Small intestine (tissue), 16 donors: Measurements from ENCODE around the gene PRSS33. TPM values are rescaled to one million over a fixed set of nuclear protein-coding genes. Genes with fewer than 3 reads are reported as not detected.

Source experiments
- DNase-seq, 2 donors: peaks; one replicate each; pipeline versions ENCODE4 v3.0.0 to v3.0.0-alpha.2; 2013
- FAIRE-seq: peaks from 2 replicates; lab custom pipeline; 2012; peaks lifted over from hg19 to GRCh38; lab: Jason Lieb, UNC
- H3K27ac ChIP-seq, 3 donors: one replicate each; pipeline ENCODE4 v1.5.1; 2013; ENCODE audit warnings: low read length in 2 of 3, mild to moderate bottlenecking in 2 of 3, control low read depth in 1 of 3, inconsistent platforms in 1 of 3, low read depth in 1 of 3, moderate library complexity in 1 of 3
- H3K27me3 ChIP-seq, 3 donors: one replicate each; pipeline ENCODE4 v1.6.1; 2013; ENCODE audit warnings: low read length in 3 of 3, inconsistent platforms in 1 of 3; ENCODE audit not compliant: control insufficient read depth in 3 of 3, insufficient read depth in 3 of 3
- H3K36me3 ChIP-seq, 3 donors: one replicate each; pipeline ENCODE4 v1.6.1; 2013; ENCODE audit warnings: low read length in 3 of 3, inconsistent platforms in 1 of 3, low read depth in 1 of 3, mild to moderate bottlenecking in 1 of 3, moderate library complexity in 1 of 3; ENCODE audit not compliant: control insufficient read depth in 3 of 3, insufficient read depth in 2 of 3
- H3K4me1 ChIP-seq, 3 donors: one replicate each; pipeline ENCODE4 v1.6.1; 2013; ENCODE audit warnings: low read length in 2 of 3, inconsistent platforms in 1 of 3, low read depth in 1 of 3, mild to moderate bottlenecking in 1 of 3, moderate library complexity in 1 of 3; ENCODE audit not compliant: control insufficient read depth in 3 of 3, insufficient read depth in 2 of 3
- H3K4me3 ChIP-seq, 3 donors: one replicate each; pipeline ENCODE4 v1.5.1; 2013; ENCODE audit warnings: low read length in 3 of 3, control low read depth in 1 of 3, inconsistent platforms in 1 of 3, low read depth in 1 of 3, mild to moderate bottlenecking in 1 of 3, moderate library complexity in 1 of 3
- H3K9me3 ChIP-seq, 2 donors: one replicate each; pipeline ENCODE4 v1.6.1; 2013; ENCODE audit warnings: low read depth in 1 of 2, low read length in 1 of 2; ENCODE audit not compliant: control insufficient read depth in 2 of 2, insufficient read depth in 1 of 2
- WGBS, 3 donors: extraction: QIAGEN DNeasy Blood & Tissue Kit; methylation state at CpG; one replicate each; pipeline ENCODE4 v1.1.7; 2013; 5-methylcytosine and 5-hydroxymethylcytosine counted together
- long read RNA-seq, 10 donors: transcript quantifications; one replicate each; lab custom pipeline, GENCODE V29; 2026
- polyA plus RNA-seq, 4 donors: library from polyadenylated mRNA; stranded (reverse) in 3 of 4; unstranded in 1 of 4; fragments of 200-250 nt in 3 of 4; fragments of 120-200 nt in 1 of 4; gene quantifications; one replicate each; pipeline versions ENCODE4 v1.2.1 to v1.2.3, GENCODE V29; 2013
- donor health status: healthy with polysubstance abuse.
- donor health status: control.
- donor health status: control.
- donor health status: Bipolar disorder and iron deficiency.
- donor health status: healthy.

The PRSS33 gene
- polyA plus RNA-seq = under 1 TPM in 1 of 4 donors, not detected in 3; 0.03 TPM
- long read RNA-seq, donor 1 = 0 reads
- long read RNA-seq, donor 2 = 0 reads
- long read RNA-seq, donor 3 = 0 reads
- long read RNA-seq, donor 4 = 0 reads
- long read RNA-seq, donor 5 = 0 reads
- long read RNA-seq, donor 6 = 0 reads
- long read RNA-seq, donor 7 = 0 reads
- long read RNA-seq, donor 8 = 0 reads
- long read RNA-seq, donor 9 = 0 reads
- long read RNA-seq, donor 10 = 0 reads

GRCh38 chr16:2787406-2787805 lies at the start of gene PRSS33:
TSS of gene PRSS33 (minus strand) at chr16:2787560. CDS start at chr16:2786547, 1,013 bp downstream.
- peaks cover 0 to 9% (median 0%) of the 10 kb centered on the region in 3 donors for H3K4me1 ChIP-seq
- WGBS, 3 donors = 18 to 29% (median 26%) methylated on average over 10 of the region's 10 CpGs
- no peaks in the 10 kb centered on the region for H3K9me3 ChIP-seq
- H3K4me3 ChIP-seq = no peak within 1 kb of the TSS
- DNase-seq (no peak), FAIRE-seq (no peak)
- H3K36me3 ChIP-seq = no peaks in the 10 kb centered on the region
- H3K27ac ChIP-seq = no peak within 1 kb of the TSS
- peaks cover 2 to 46% (median 18%) of the 10 kb centered on the region in 3 donors for H3K27me3 ChIP-seq

- WGBS, 3 donors = 74 to 82% (median 80%) methylated on average over 13 of the region's 13 CpGs
- DNase-seq = no peak
- H3K27ac ChIP-seq = no peak overlapping the region
These were observed 49.5 kb upstream of the PRSS33 start for GRCh38 chr16:2836646-2837508.

GRCh38 chr16:2835638-2836493 lies 48.5 kb upstream of the PRSS33 start:
- FAIRE-seq (no peak), DNase-seq (peak in 1 of 2 donors; percentile 73)
- peaks cover 0 to 5% of the 10 kb centered on the region in 2 donors for H3K9me3 ChIP-seq
- peaks cover 0 to 9% (median 0%) of the 10 kb centered on the region in 3 donors for H3K27me3 ChIP-seq
- peak overlapping the region in 1 of 3 donors; percentile 75 for H3K27ac ChIP-seq
- no peaks in the 10 kb centered on the region for H3K36me3 ChIP-seq
- 14 to 45% (median 27%) methylated on average over 22 of the region's 22 CpGs for WGBS, 3 donors
- no peaks in the 10 kb centered on the region for H3K4me1 ChIP-seq
- H3K4me3 ChIP-seq = no peak overlapping the region

More at GRCh38 chr16:2836646-2837508, 49.5 kb upstream of the PRSS33 start:
- FAIRE-seq = no peak
- Histone ChIP-seq H3K9me3 (no peaks in the 10 kb centered on the region), H3K36me3 (no peaks in the 10 kb centered on the region), H3K4me3 (no peak overlapping the region), H3K4me1 (peaks cover 0 to 7% (median 0%) of the 10 kb centered on the region in 3 donors), H3K27me3 (peaks cover 0 to 8% (median 0%) of the 10 kb centered on the region in 3 donors)

- no peaks in the 10 kb centered on the region for H3K36me3 ChIP-seq
- peak overlapping the region in 1 of 3 donors; percentile 33 for H3K27ac ChIP-seq
- FAIRE-seq (no peak), DNase-seq (no peak)
- H3K4me1 ChIP-seq = peaks cover 0 to 8% (median 0%) of the 10 kb centered on the region in 3 donors
- peaks cover 0 to 8% of the 10 kb centered on the region in 2 donors for H3K9me3 ChIP-seq
- peaks cover 0 to 9% (median 0%) of the 10 kb centered on the region in 3 donors for H3K27me3 ChIP-seq
- WGBS, 3 donors = 79 to 93% (median 87%) methylated on average over 3 of the region's 3 CpGs
- H3K4me3 ChIP-seq = no peak overlapping the region
These were observed 47.6 kb upstream of the PRSS33 start for GRCh38 chr16:2834968-2835367.

- Histone ChIP-seq H3K9me3 (peaks cover 0 to 8% of the 10 kb centered on the region in 2 donors), H3K4me3 (no peak overlapping the region), H3K27ac (no peak overlapping the region), H3K36me3 (no peaks in the 10 kb centered on the region), H3K27me3 (peaks cover 0 to 9% (median 0%) of the 10 kb centered on the region in 3 donors), H3K4me1 (peaks cover 0 to 14% (median 0%) of the 10 kb centered on the region in 3 donors)
- 72 to 82% (median 80%) methylated on average over 7 of the region's 7 CpGs for WGBS, 3 donors
- FAIRE-seq (no peak), DNase-seq (no peak)
These were observed 46.4 kb upstream of the PRSS33 start for GRCh38 chr16:2833776-2834175.

GRCh38 chr16:2831203-2831602 lies 43.8 kb upstream of the PRSS33 start:
- peaks cover 0 to 2% (median 0%) of the 10 kb centered on the region in 3 donors for H3K27me3 ChIP-seq
- no peak overlapping the region for H3K4me3 ChIP-seq
- no peak overlapping the region for H3K27ac ChIP-seq
- FAIRE-seq (no peak), DNase-seq (no peak)
- peaks cover 0 to 8% of the 10 kb centered on the region in 2 donors for H3K9me3 ChIP-seq
- H3K36me3 ChIP-seq = no peaks in the 10 kb centered on the region
- 79 to 84% (median 84%) methylated on average over 15 of the region's 15 CpGs for WGBS, 3 donors
- H3K4me1 ChIP-seq = peaks cover 0 to 14% (median 0%) of the 10 kb centered on the region in 3 donors

GRCh38 chr16:2830355-2830695 lies 43.0 kb upstream of the PRSS33 start:
- Histone ChIP-seq H3K4me3 (no peak overlapping the region), H3K27me3 (peaks cover 0 to 2% (median 0%) of the 10 kb centered on the region in 3 donors), H3K4me1 (peaks cover 0 to 14% (median 0%) of the 10 kb centered on the region in 3 donors), H3K9me3 (peaks cover 0 to 8% of the 10 kb centered on the region in 2 donors), H3K27ac (no peak overlapping the region), H3K36me3 (no peaks in the 10 kb centered on the region)
- WGBS, 3 donors = 65 to 75% (median 70%) methylated on average over 5 of the region's 5 CpGs
- no peak for DNase-seq
- FAIRE-seq = no peak
